HUES64 (cell line): ENCODE measurements around the gene CNTNAP2.

Experiments used
- H3K27ac ChIP-seq: 2 replicates; pipeline ENCODE4 v1.7.0; 2013; ENCODE audit warnings: low read depth, low read length, inconsistent platforms
- H3K27me3 ChIP-seq: 2 replicates; pipeline ENCODE4 v1.6.1; 2013; ENCODE audit warnings: mild to moderate bottlenecking, low read length; ENCODE audit not compliant: insufficient read depth
- H3K36me3 ChIP-seq: 2 replicates; pipeline ENCODE4 v1.6.1; 2013; ENCODE audit warnings: mild to moderate bottlenecking, low read length; ENCODE audit not compliant: insufficient read depth
- H3K4me1 ChIP-seq: 2 replicates; pipeline ENCODE4 v1.6.1; 2013; ENCODE audit warnings: mild to moderate bottlenecking, low read length, moderate library complexity; ENCODE audit not compliant: insufficient read depth
- H3K4me3 ChIP-seq: 2 replicates; pipeline ENCODE4 v1.5.1; 2013; ENCODE audit warnings: mild to moderate bottlenecking, low read length, moderate library complexity
- H3K9ac ChIP-seq: 2 replicates; pipeline ENCODE4 v1.6.1; 2013; ENCODE audit warnings: mild to moderate bottlenecking, low read depth, low read length
- H3K9me3 ChIP-seq: 2 replicates; pipeline ENCODE4 v1.6.1; 2013; ENCODE audit warnings: low read depth, low read length; ENCODE audit not compliant: insufficient read depth
- WGBS: fragments of 150-250, 120-280 bp; methylation state at CpG from one replicate; pipeline ENCODE4 v1.1.7; 2013; ENCODE audit warnings: missing lambda C conversion rate; 5-methylcytosine and 5-hydroxymethylcytosine counted together

CNTNAP2 gene

DNA sequence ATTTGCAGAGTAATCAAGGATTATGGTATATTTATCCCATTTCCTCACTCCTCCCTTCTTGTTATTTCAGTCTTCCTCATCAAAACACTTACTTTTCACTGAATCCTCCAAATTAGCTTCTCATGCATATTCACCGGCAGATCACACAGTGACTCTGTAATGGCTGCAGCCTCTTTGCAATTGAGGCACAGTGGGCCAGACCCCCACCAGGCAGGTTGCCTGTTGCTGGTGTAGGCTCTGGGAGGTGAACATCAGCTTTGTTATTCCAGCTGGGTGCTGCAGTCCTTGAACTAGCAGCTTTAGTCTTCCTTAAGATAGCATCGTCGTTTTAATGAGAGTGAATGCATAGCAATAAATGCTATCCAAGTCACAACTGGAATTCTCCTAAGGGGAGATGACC lies 449.3 kb downstream of the CNTNAP2 start:
- H3K36me3 ChIP-seq, result no peaks in the 10 kb centered on the region
- H3K4me3 ChIP-seq, result no peak overlapping the region
- no peak overlapping the region for H3K27ac ChIP-seq
- no peaks in the 10 kb centered on the region for H3K4me1 ChIP-seq
- H3K9ac ChIP-seq, result no peak overlapping the region
- no peaks in the 10 kb centered on the region for H3K9me3 ChIP-seq
- WGBS, result 86% methylated on average over 3 of the region's 3 CpGs
- no peaks in the 10 kb centered on the region for H3K27me3 ChIP-seq

DNA sequence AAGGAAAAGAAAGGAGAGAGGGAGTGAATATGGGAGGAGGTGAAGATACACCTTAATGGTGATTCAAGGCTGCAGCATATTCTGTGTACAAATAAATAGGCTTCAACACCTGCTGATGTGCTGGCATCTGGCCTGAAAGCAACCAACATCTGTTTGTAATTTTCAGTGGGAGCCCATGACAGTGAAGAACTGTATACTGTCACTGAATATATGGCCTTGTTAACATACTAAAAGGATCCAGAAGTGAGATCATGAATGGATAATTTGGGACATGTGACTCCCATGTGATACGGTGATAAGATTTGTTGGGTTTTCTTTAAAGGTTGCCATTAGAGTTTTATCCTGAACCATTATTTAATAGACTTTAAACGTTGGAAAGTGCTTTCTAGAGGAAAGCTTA lies 459.3 kb downstream of the CNTNAP2 start:
- H3K36me3 ChIP-seq, result no peaks in the 10 kb centered on the region
- H3K9me3 ChIP-seq, result no peaks in the 10 kb centered on the region
- H3K27me3 ChIP-seq, result no peaks in the 10 kb centered on the region
- H3K27ac ChIP-seq, result no peak overlapping the region
- H3K4me3 ChIP-seq, result no peak overlapping the region
- H3K4me1 ChIP-seq, result no peaks in the 10 kb centered on the region
- H3K9ac ChIP-seq, result no peak overlapping the region
- WGBS, result 0% methylated on average over 1 of the region's 2 CpGs

DNA sequence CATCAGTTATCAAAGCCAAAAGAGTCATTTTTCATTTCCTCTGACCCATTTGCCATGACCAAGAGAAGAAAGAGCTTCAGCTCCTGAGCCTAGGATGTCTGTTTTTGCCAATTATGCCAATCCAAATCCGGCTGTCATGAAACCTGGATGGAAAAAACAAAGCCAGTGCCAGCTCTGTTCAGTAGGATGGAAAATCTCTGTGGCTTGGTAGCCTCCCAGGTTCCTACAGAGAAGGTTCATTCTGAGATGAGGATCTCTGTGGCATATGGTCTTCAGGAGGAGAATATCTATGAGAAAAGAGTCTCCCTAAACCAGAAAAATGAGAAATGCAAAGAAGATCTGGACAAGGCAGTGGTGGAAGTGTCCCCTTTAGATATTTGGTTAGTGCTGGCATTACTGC lies 475.4 kb downstream of the CNTNAP2 start:
- H3K4me3 ChIP-seq, result no peak overlapping the region
- no peaks in the 10 kb centered on the region for H3K27me3 ChIP-seq
- H3K27ac ChIP-seq, result no peak overlapping the region
- 93% methylated on average over 1 of the region's 1 CpG for WGBS
- no peaks in the 10 kb centered on the region for H3K4me1 ChIP-seq
- H3K9me3 ChIP-seq, result no peaks in the 10 kb centered on the region
- no peaks in the 10 kb centered on the region for H3K36me3 ChIP-seq
- no peak overlapping the region for H3K9ac ChIP-seq

- 95% methylated on average over 1 of the region's 1 CpG for WGBS
- no peak overlapping the region for H3K4me3 ChIP-seq
- no peaks in the 10 kb centered on the region for H3K9me3 ChIP-seq
- no peak overlapping the region for H3K9ac ChIP-seq
- H3K36me3 ChIP-seq, result no peaks in the 10 kb centered on the region
- no peaks in the 10 kb centered on the region for H3K4me1 ChIP-seq
- H3K27ac ChIP-seq, result no peak overlapping the region
- no peaks in the 10 kb centered on the region for H3K27me3 ChIP-seq
Measured at GRCh38 chr7:146606628-146607027, 490.0 kb downstream of the CNTNAP2 start.

- Histone ChIP-seq H3K9me3 (no peaks in the 10 kb centered on the region), H3K27ac (no peak overlapping the region)
- 80% methylated on average over 1 of the region's 5 CpGs for WGBS
Measured at GRCh38 chr7:146619641-146620040, 503.0 kb downstream of the CNTNAP2 start.

DNA sequence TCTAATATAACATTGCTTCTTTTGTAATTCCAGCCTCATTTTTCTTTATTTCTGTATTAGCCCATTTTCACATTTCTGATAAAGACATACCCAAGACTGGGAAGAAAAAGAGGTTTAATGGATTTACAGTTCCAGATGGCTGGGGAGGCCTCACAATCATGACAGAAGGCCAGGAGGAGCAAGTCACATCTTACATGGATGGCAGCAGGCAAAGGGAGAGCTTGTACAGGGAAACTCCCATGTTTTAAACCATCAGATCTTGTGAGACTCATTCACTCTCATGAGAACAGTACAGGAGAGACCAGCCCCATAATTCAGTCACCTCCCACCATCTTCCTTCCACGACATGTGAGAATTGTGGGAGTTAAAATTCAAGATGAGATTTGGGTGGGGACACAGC lies 510.3 kb downstream of the CNTNAP2 start:
- H3K9ac ChIP-seq, result no peak overlapping the region
- H3K36me3 ChIP-seq, result no peaks in the 10 kb centered on the region
- no CpG with 5 or more reads among the region's 1 CpG for WGBS
- no peaks in the 10 kb centered on the region for H3K4me1 ChIP-seq
- 0 out of 2 replicates have a peak, but pooled peaks cover 3% of the 10 kb centered on the region for H3K9me3 ChIP-seq
- no peak overlapping the region for H3K27ac ChIP-seq
- H3K4me3 ChIP-seq, result no peak overlapping the region
- H3K27me3 ChIP-seq, result no peaks in the 10 kb centered on the region

More at GRCh38 chr7:146619641-146620040, 503.0 kb downstream of the CNTNAP2 start:
- H3K27me3 ChIP-seq, result no peaks in the 10 kb centered on the region
- no peak overlapping the region for H3K4me3 ChIP-seq
- no peaks in the 10 kb centered on the region for H3K36me3 ChIP-seq
- H3K4me1 ChIP-seq, result no peaks in the 10 kb centered on the region
- H3K9ac ChIP-seq, result no peak overlapping the region

GRCh38 chr7:146635205-146636032 lies 518.8 kb downstream of the CNTNAP2 start:
- Histone ChIP-seq H3K9me3 (no peaks in the 10 kb centered on the region), H3K9ac (no peak overlapping the region), H3K4me1 (peaks cover 13% of the 10 kb centered on the region), H3K27me3 (no peaks in the 10 kb centered on the region), H3K27ac (no peak overlapping the region), H3K4me3 (no peak overlapping the region), H3K36me3 (no peaks in the 10 kb centered on the region)
- WGBS, result 64% methylated on average over 5 of the region's 7 CpGs

DNA sequence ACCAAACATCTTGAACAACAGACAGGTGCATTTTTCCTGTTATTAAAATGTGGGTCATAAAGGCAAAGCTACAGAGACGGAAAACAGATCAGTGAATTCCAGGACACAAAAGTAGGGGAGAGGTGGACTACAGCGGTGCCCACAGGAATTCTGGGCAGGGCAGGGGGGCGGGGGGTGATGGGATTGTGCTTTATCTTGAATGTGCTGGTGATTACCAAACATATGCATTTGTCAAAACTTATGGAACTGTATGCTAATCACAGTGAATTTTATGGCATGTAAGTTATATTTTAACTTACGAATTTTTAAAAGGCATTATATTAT lies 519.4 kb downstream of the CNTNAP2 start:
- no peak overlapping the region for H3K9ac ChIP-seq
- no peaks in the 10 kb centered on the region for H3K9me3 ChIP-seq
- no peaks in the 10 kb centered on the region for H3K36me3 ChIP-seq
- no peak overlapping the region for H3K4me3 ChIP-seq
- peaks cover 13% of the 10 kb centered on the region for H3K4me1 ChIP-seq
- no peak overlapping the region for H3K27ac ChIP-seq
- WGBS, result 91% methylated on average over 3 of the region's 4 CpGs
- H3K27me3 ChIP-seq, result no peaks in the 10 kb centered on the region

DNA sequence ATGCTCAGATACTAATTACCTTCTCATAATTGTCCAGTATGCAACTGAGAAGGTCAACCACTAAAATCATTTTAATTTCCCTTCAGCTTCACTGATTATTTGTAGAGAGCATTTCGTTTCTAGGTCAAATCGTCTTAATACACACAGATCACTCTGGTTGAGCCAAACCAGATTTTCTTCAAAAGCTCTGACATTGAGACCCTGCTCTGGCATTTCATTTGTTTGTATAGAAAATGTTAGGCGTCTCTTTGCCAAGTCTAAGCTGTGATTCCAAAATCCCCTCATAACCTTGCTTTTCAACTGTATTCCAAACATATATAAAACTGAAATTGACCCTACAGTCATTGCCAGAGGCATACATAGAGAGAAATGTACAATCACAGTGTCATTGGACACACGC lies 520.0 kb downstream of the CNTNAP2 start:
- WGBS, result 95% methylated on average over 4 of the region's 4 CpGs
- no peaks in the 10 kb centered on the region for H3K36me3 ChIP-seq
- H3K4me3 ChIP-seq, result no peak overlapping the region

DNA sequence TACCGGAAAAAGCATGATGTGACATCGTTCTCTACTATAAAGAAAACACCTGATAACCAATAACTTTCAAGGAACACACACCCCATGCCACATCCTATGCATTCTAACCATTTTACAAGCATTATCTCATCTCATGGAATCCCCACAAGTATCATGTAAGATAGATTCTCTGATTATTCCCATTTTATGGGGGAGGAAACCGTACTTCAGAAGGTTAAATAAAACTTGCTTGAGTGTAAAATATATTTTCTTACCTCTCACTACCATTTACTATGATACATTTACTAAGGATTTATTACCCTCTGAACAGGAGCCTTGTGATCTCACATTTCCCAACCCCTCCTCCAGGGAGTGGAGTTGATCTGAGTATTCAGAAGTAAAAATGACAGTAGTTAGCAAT lies 522.7 kb downstream of the CNTNAP2 start:
- WGBS, result 93% methylated on average over 2 of the region's 3 CpGs
- no peak overlapping the region for H3K4me3 ChIP-seq
- peaks cover 13% of the 10 kb centered on the region for H3K4me1 ChIP-seq
- no peak overlapping the region for H3K9ac ChIP-seq
- H3K27me3 ChIP-seq, result no peaks in the 10 kb centered on the region
- no peaks in the 10 kb centered on the region for H3K36me3 ChIP-seq
- no peaks in the 10 kb centered on the region for H3K9me3 ChIP-seq
- no peak overlapping the region for H3K27ac ChIP-seq

More for the DNA sequence above, 520.0 kb downstream of the CNTNAP2 start:
- Histone ChIP-seq H3K4me1 (peaks cover 13% of the 10 kb centered on the region), H3K9ac (no peak overlapping the region), H3K27me3 (no peaks in the 10 kb centered on the region), H3K27ac (no peak overlapping the region), H3K9me3 (no peaks in the 10 kb centered on the region)

- H3K27me3 ChIP-seq, result no peaks in the 10 kb centered on the region
- no peaks in the 10 kb centered on the region for H3K36me3 ChIP-seq
- no peak overlapping the region for H3K27ac ChIP-seq
- no CpG with 5 or more reads among the region's 1 CpG for WGBS
- no peak overlapping the region for H3K9ac ChIP-seq
- no peaks in the 10 kb centered on the region for H3K4me1 ChIP-seq
- H3K9me3 ChIP-seq, result no peaks in the 10 kb centered on the region
- no peak overlapping the region for H3K4me3 ChIP-seq
Measured at GRCh38 chr7:146641491-146641890, 524.9 kb downstream of the CNTNAP2 start.
